GM18520 (cell line): ENCODE measurements around the gene PIM2.
"Not testable (repeated sequence)": the region's sequence is repeated elsewhere in the genome, so short reads cannot be mapped to it uniquely, and the experiment has no call there.

Source experiments
- ATAC-seq: cut with Tn5 transposase; IDR thresholded peaks from one replicate; pipeline ENCODE4 v1.9.1; 2021; ENCODE audit not compliant: unreplicated experiment

Gene PIM2

GRCh38 chrX:48876944-48877343 is 41.9 kb downstream of the PIM2 start:
- ATAC-seq, result not testable (repeated sequence)

DNA sequence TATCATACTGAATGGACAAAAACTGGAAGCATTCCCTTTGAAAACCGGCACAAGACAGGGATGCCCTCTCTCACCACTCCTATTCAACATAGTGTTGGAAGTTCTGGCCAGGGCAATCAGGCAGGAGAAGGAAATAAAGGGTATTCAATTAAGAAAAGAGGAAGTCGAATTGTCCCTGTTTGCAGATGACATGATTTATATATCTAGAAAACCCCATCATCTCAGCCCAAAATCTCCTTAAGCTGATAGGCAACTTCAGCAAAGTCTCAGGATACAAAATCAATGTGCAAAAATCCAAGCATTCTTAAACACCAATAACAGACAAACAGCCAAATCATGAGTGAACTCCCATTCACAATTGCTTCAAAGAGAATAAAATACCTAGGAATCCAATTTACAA is 46.8 kb downstream of the PIM2 start:
- not testable (repeated sequence) for ATAC-seq

DNA sequence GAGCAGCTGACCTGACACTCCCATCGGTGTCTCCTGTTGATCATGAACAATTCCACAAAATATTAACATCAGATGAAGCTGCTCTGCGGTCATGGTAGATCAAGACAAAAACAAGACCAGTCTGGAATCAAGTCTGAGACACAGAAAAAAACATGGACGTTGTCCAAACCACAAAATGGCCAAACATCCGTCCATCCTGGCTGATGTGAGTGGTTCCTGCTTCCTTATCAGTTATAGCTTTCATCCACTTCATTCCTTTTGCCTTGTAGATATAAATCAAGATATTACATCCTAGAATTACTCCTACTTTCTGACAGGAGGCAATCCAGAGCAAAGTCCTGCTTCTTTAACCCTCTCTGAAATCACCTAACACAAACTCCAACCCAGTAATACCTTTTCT is 54.6 kb downstream of the PIM2 start:
- no peak for ATAC-seq
